HepG2 (cell line): ENCODE results near the gene MORN1. TPM values are rescaled to one million over a fixed set of nuclear protein-coding genes. Genes with fewer than 3 reads are reported as not detected.

Experiments used
- BORCS8-MEF2B ChIP-seq: sonication (generic); formaldehyde crosslinking; IDR thresholded peaks from 2 replicates; pipeline ENCODE4 v1.8.0; 2022; ENCODE audit warnings: mild to moderate bottlenecking, missing genetic modification reagents
- ELF1 ChIP-seq: sonication (generic); formaldehyde crosslinking; IDR thresholded peaks from 2 replicates; pipeline ENCODE4 v1.4.0; 2020; ENCODE audit warnings: missing genetic modification reagents
- FOXJ3 ChIP-seq: sonication (generic); formaldehyde crosslinking; IDR thresholded peaks from 2 replicates; pipeline ENCODE4 v1.4.0; 2020; ENCODE audit warnings: missing genetic modification reagents, mild to moderate bottlenecking, borderline replicate concordance
- HNRNPLL ChIP-seq: fragments of 200-400 bp; formaldehyde crosslinking; IDR thresholded peaks from 2 replicates; pipeline ENCODE4 v1.6.1; 2017; ENCODE audit warnings: mild to moderate bottlenecking, low read depth, low read length; ENCODE audit not compliant: poor library complexity, severe bottlenecking
- KDM1A ChIP-seq: IDR thresholded peaks from 2 replicates; pipeline ENCODE4 v1.6.1; 2016; ENCODE audit warnings: missing compliant biosample characterization
- MAFG ChIP-seq: sonication (generic); formaldehyde crosslinking; IDR thresholded peaks from 2 replicates; pipeline ENCODE4 v1.5.1; 2020; ENCODE audit warnings: mild to moderate bottlenecking, missing genetic modification reagents
- MEIS1 ChIP-seq: sonication (generic); formaldehyde crosslinking; IDR thresholded peaks from 2 replicates; pipeline ENCODE4 v1.9.0; 2021; ENCODE audit warnings: mild to moderate bottlenecking, missing genetic modification reagents, moderate library complexity, borderline replicate concordance
- MLXIP ChIP-seq: sonication (generic); formaldehyde crosslinking; IDR thresholded peaks from 2 replicates; pipeline ENCODE4 v1.9.0; 2021; ENCODE audit warnings: missing genetic modification reagents, borderline replicate concordance
- POLR2AphosphoS2 ChIP-seq: IDR thresholded peaks from 2 replicates; pipeline ENCODE4 v1.6.1; 2011; ENCODE audit warnings: low read depth, low read length, improper control_type of control experiment
- RBFOX2 ChIP-seq: fragments of 200-400 bp; formaldehyde crosslinking; IDR thresholded peaks from 2 replicates; pipeline ENCODE4 v1.6.1; 2017; ENCODE audit warnings: low read depth, mild to moderate bottlenecking, low read length
- SRY ChIP-seq: sonication (generic); formaldehyde crosslinking; IDR thresholded peaks from 2 replicates; pipeline ENCODE4 v1.8.0; 2022; ENCODE audit warnings: mild to moderate bottlenecking, missing genetic modification reagents
- ZFP1 ChIP-seq: IDR thresholded peaks from 2 replicates; pipeline ENCODE4 v1.6.1; 2016
- ZFY ChIP-seq: sonication (generic); formaldehyde crosslinking; IDR thresholded peaks from 2 replicates; pipeline ENCODE4 v1.4.0; 2020; ENCODE audit warnings: missing genetic modification reagents
- ZNF33A ChIP-seq: sonication (generic); formaldehyde crosslinking; IDR thresholded peaks from 2 replicates; pipeline ENCODE4 v1.5.1; 2020; ENCODE audit warnings: missing genetic modification reagents, mild to moderate bottlenecking, moderate library complexity, borderline replicate concordance
- ZNF589 ChIP-seq: sonication (generic); formaldehyde crosslinking; conservative IDR thresholded peaks from 2 replicates; pipeline ENCODE4 v1.8.0; 2022; ENCODE audit warnings: mild to moderate bottlenecking, moderate library complexity, missing genetic modification reagents
- ZNF776 ChIP-seq: sonication (generic); formaldehyde crosslinking; IDR thresholded peaks from 2 replicates; pipeline ENCODE4 v1.4.0; 2020; ENCODE audit warnings: mild to moderate bottlenecking, missing genetic modification reagents
- ZNF780A ChIP-seq: sonication (generic); formaldehyde crosslinking; IDR thresholded peaks from 2 replicates; pipeline ENCODE4 v1.8.0; 2022; ENCODE audit warnings: mild to moderate bottlenecking, missing genetic modification reagents, moderate library complexity
- ZNF850 ChIP-seq: sonication (generic); formaldehyde crosslinking; conservative IDR thresholded peaks from 2 replicates; pipeline ENCODE4 v1.9.0; 2021; ENCODE audit warnings: mild to moderate bottlenecking, missing genetic modification reagents
- polyA plus RNA-seq, 8 experiments: library from polyadenylated mRNA; depleted of rRNA in 3 of 8; stranded (reverse) in 7 of 8; unstranded in 1 of 8; fragments of >200 nt; fragmentation: Illumina TruSeq in 4 of 8; extraction: Trizol in 4 of 8; gene quantifications; 2 replicates each; pipeline versions ENCODE4 v1.2.1 to v1.2.3, GENCODE V29; 2011 to 2016; ENCODE audit warnings: low read depth in 4 of 8, missing spikeins in 1 of 8, mixed read lengths in 1 of 8; ENCODE audit not compliant: insufficient read depth in 1 of 8
- total RNA-seq, 5 experiments: library from RNA; depleted of rRNA; stranded (reverse); fragments of >200 nt; fragmentation: Illumina TruSeq; extraction: Trizol; gene quantifications; 2 replicates each; pipeline ENCODE4 v1.2.3, GENCODE V29; 2016; ENCODE audit warnings: low read depth in 1 of 5
- TF ChIP-seq, protein P1 (sequence below): sonication (generic); formaldehyde crosslinking; IDR thresholded peaks from 2 replicates; pipeline ENCODE4 v1.5.1; 2020; ENCODE audit warnings: mild to moderate bottlenecking, missing genetic modification reagents, moderate library complexity
- TF ChIP-seq, protein P2 (sequence below): sonication (generic); formaldehyde crosslinking; IDR thresholded peaks from 2 replicates; pipeline ENCODE4 v1.8.0; 2022; ENCODE audit warnings: mild to moderate bottlenecking, missing genetic modification reagents, moderate library complexity
- TF ChIP-seq, protein P3 (sequence below): sonication (generic); formaldehyde crosslinking; IDR thresholded peaks from 2 replicates; pipeline ENCODE4 v1.5.1; 2020; ENCODE audit warnings: missing genetic modification reagents, mild to moderate bottlenecking, borderline replicate concordance

MORN1 gene
- total and polyA plus RNA-seq, 2 of the 13 experiments (the other 11 are each of a cell fraction or from before 2014, with no cell fraction given) = 3.1 to 6.5 TPM

DNA sequence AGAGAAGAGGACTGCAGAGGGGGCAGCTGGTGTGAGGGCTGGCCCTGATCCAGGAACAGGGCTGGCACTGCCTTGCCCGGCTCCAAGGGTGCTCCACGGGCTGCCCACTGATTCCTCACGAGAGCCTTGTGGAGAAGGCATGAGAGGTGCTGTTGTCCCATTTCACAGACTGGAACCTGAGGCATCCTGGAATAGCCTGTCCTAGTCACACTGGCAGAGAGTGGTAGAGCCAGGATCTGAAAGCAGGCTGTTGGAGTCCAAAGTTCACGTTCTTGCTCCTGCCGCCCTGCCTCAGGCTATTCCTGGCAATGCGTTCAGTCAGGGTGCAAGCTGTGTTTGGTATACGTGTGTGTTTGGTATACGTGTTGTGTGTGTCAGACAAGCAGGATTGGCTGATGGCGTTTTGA, 2.1 kb upstream of the MORN1 start (continued):
- peak; percentile 94 for TF ChIP-seq KDM1A
- no peak for TF ChIP-seq MLXIP (CRISPR knock-in tag)
- no peak for TF ChIP-seq ZFP1 (CRISPR knock-in tag)
- TF ChIP-seq ZNF33A (CRISPR knock-in tag) = no peak
- TF ChIP-seq, protein P1, sequence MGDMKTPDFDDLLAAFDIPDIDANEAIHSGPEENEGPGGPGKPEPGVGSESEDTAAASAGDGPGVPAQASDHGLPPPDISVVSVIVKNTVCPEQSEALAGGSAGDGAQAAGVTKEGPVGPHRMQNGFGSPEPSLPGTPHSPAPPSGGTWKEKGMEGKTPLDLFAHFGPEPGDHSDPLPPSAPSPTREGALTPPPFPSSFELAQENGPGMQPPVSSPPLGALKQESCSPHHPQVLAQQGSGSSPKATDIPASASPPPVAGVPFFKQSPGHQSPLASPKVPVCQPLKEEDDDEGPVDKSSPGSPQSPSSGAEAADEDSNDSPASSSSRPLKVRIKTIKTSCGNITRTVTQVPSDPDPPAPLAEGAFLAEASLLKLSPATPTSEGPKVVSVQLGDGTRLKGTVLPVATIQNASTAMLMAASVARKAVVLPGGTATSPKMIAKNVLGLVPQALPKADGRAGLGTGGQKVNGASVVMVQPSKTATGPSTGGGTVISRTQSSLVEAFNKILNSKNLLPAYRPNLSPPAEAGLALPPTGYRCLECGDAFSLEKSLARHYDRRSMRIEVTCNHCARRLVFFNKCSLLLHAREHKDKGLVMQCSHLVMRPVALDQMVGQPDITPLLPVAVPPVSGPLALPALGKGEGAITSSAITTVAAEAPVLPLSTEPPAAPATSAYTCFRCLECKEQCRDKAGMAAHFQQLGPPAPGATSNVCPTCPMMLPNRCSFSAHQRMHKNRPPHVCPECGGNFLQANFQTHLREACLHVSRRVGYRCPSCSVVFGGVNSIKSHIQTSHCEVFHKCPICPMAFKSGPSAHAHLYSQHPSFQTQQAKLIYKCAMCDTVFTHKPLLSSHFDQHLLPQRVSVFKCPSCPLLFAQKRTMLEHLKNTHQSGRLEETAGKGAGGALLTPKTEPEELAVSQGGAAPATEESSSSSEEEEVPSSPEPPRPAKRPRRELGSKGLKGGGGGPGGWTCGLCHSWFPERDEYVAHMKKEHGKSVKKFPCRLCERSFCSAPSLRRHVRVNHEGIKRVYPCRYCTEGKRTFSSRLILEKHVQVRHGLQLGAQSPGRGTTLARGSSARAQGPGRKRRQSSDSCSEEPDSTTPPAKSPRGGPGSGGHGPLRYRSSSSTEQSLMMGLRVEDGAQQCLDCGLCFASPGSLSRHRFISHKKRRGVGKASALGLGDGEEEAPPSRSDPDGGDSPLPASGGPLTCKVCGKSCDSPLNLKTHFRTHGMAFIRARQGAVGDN (CRISPR knock-in tag) = peak; percentile 9; the same call in 1 of the 2 replicates
- TF ChIP-seq ELF1 (CRISPR knock-in tag) = no peak
- TF ChIP-seq SRY = no peak
- no peak for TF ChIP-seq ZFY (CRISPR knock-in tag)
- no peak for TF ChIP-seq RBFOX2
- no peak for TF ChIP-seq ZNF850 (CRISPR knock-in tag)
- TF ChIP-seq BORCS8-MEF2B (CRISPR knock-in tag) = no peak
- TF ChIP-seq, protein P2, sequence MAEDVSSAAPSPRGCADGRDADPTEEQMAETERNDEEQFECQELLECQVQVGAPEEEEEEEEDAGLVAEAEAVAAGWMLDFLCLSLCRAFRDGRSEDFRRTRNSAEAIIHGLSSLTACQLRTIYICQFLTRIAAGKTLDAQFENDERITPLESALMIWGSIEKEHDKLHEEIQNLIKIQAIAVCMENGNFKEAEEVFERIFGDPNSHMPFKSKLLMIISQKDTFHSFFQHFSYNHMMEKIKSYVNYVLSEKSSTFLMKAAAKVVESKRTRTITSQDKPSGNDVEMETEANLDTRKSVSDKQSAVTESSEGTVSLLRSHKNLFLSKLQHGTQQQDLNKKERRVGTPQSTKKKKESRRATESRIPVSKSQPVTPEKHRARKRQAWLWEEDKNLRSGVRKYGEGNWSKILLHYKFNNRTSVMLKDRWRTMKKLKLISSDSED (CRISPR knock-in tag) = no peak
- TF ChIP-seq FOXJ3 (CRISPR knock-in tag) = no peak
- TF ChIP-seq, protein P3, sequence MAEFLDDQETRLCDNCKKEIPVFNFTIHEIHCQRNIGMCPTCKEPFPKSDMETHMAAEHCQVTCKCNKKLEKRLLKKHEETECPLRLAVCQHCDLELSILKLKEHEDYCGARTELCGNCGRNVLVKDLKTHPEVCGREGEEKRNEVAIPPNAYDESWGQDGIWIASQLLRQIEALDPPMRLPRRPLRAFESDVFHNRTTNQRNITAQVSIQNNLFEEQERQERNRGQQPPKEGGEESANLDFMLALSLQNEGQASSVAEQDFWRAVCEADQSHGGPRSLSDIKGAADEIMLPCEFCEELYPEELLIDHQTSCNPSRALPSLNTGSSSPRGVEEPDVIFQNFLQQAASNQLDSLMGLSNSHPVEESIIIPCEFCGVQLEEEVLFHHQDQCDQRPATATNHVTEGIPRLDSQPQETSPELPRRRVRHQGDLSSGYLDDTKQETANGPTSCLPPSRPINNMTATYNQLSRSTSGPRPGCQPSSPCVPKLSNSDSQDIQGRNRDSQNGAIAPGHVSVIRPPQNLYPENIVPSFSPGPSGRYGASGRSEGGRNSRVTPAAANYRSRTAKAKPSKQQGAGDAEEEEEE (CRISPR knock-in tag) = no peak
- TF ChIP-seq ZNF589 (CRISPR knock-in tag) = no peak
- TF ChIP-seq POLR2AphosphoS2 = no peak
- TF ChIP-seq HNRNPLL = no peak
- TF ChIP-seq MAFG (CRISPR knock-in tag) = no peak
- no peak for TF ChIP-seq ZNF780A
- no peak for TF ChIP-seq ZNF776
- no peak for TF ChIP-seq MEIS1
